Thoracic aorta (tissue), 2 donors: ENCODE data around the gene CABLES1. TPM values are rescaled to one million over a fixed set of nuclear protein-coding genes. Genes with fewer than 3 reads are reported as not detected.

Experiments used
- ATAC-seq: fragments of 150-250 bp; one replicate; pipeline ENCODE4 v1.8.0; 2017; ENCODE audit warnings: low read depth; ENCODE audit not compliant: insufficient number of reproducible peaks, low FRiP score
- DNase-seq: peaks from one replicate; pipeline ENCODE4 v3.0.0-alpha.2; 2020; ENCODE audit warnings: low spot score
- H3K27ac ChIP-seq, 2 donors: fragments of 200-600 bp; sonication (generic); 1 replicate in 1 of 2; 2 replicates in 1 of 2; pipeline ENCODE4 v1.5.1; 2016; ENCODE audit warnings: mild to moderate bottlenecking in 2 of 2, moderate library complexity in 2 of 2
- H3K27me3 ChIP-seq: fragments of 200-600 bp; sonication (generic); replicated peaks from 2 replicates; pipeline ENCODE4 v1.6.0; 2016; ENCODE audit warnings: mild to moderate bottlenecking; ENCODE audit not compliant: insufficient read depth
- H3K36me3 ChIP-seq: fragments of 200-600 bp; sonication (generic); one replicate; pipeline ENCODE4 v1.5.1; 2016
- H3K4me1 ChIP-seq, 2 donors: fragments of 200-600 bp; sonication (generic); 1 replicate in 1 of 2; 2 replicates in 1 of 2; pipeline versions ENCODE4 v1.5.1 to v1.6.0; 2016; ENCODE audit warnings: low read depth in 2 of 2, mild to moderate bottlenecking in 1 of 2; ENCODE audit not compliant: control insufficient read depth in 1 of 2
- H3K4me3 ChIP-seq: fragments of 200-600 bp; sonication (generic); 2 replicates; pipeline ENCODE4 v1.5.1; 2016; ENCODE audit warnings: mild to moderate bottlenecking
- H3K9me3 ChIP-seq: fragments of 200-600 bp; sonication (generic); 2 replicates; pipeline ENCODE4 v1.5.1; 2016
- total RNA-seq, 2 donors: library from RNA; depleted of rRNA; stranded (reverse); fragments of >200 nt; gene quantifications; one replicate each; pipeline versions ENCODE4 v1.1.0 to v1.2.3, GENCODE V29; 2016
- TF ChIP-seq, protein P1 (sequence below): fragments of 200-600 bp; sonication (generic); IDR thresholded peaks from one replicate; pipeline ENCODE4 v1.5.1; 2019; ENCODE audit warnings: antibody characterized with exemption

CABLES1 gene
- total RNA-seq, 2 donors from 2014 or later, result 25.7 to 28.7 TPM

DNA sequence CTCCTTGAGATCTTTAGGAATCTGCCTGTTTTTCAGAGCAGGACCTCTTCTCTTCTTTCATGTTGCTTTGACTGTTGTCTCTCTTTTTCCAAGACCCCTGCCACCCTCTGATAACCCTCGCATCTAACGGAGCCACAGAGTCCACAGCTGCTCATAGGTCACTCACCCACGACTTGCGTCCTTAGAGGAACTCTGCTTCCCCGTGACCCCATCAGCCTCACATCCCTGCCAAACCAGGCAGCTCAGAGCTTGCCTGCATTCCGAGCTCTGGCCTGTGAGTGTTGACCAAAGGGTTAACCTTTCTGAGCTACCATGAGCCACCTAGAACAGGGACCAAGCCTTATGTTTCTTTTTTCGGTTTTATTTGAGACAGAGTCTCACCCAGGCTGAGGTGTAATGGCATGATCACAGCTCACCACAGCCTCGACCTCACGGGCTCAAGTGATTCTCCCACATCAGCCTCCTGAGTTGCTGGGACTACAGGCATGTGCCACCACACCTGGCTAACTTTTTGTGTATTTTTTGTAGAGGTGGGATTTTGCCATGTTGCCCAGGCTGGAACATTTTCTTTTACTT is 36.4 kb downstream of the CABLES1 start:
- H3K4me1 ChIP-seq, result peaks cover 2 to 14% of the 10 kb centered on the region in 2 donors
- H3K27me3 ChIP-seq, result no peaks in the 10 kb centered on the region
- no peak for DNase-seq
- no peaks in the 10 kb centered on the region for H3K36me3 ChIP-seq
- H3K9me3 ChIP-seq, result no peaks in the 10 kb centered on the region
- TF ChIP-seq, protein P1, sequence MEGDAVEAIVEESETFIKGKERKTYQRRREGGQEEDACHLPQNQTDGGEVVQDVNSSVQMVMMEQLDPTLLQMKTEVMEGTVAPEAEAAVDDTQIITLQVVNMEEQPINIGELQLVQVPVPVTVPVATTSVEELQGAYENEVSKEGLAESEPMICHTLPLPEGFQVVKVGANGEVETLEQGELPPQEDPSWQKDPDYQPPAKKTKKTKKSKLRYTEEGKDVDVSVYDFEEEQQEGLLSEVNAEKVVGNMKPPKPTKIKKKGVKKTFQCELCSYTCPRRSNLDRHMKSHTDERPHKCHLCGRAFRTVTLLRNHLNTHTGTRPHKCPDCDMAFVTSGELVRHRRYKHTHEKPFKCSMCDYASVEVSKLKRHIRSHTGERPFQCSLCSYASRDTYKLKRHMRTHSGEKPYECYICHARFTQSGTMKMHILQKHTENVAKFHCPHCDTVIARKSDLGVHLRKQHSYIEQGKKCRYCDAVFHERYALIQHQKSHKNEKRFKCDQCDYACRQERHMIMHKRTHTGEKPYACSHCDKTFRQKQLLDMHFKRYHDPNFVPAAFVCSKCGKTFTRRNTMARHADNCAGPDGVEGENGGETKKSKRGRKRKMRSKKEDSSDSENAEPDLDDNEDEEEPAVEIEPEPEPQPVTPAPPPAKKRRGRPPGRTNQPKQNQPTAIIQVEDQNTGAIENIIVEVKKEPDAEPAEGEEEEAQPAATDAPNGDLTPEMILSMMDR, result no peak
- H3K4me3 ChIP-seq, result no peak overlapping the region
- no peak overlapping the region for H3K27ac ChIP-seq
- ATAC-seq, result no peak

DNA sequence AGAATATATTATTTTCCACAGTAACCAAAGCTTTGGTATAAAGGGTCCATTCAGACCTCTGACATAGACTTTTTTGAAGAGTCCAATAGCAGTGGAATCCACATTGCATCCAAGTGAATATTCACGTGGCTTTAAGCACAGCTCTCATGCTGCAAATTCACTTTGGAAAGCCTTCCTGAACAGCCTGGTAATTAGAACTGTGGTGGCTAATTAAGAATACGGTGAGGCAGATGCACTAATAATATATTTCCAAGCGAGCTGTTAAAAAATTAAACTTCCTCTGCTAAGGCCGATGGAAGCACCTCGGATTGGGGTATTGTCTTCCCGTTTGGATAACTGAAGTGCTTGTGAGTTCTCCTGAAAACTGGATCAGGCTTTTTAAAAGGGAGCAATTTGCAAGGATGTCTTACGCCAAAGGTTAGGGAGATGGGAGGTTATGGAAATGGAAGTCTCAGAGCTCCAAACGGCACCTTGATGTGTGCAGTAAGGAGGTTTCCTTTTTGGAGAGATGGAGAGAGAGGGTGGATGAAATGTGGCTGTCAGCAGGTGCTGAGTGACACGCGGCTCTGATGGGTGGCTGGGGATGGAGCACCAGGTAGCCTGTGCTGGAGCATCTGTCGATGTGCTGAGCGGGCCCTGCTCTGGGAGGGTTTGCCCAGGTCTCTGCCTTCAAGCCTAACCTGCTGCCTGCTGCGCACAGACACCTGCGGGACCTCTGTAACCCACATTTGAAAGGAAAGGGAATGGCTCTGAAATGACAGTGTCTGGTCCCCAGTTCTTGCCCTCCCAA is 37.5 kb downstream of the CABLES1 start:
- Histone ChIP-seq H3K4me1 (peaks cover 0 to 7% of the 10 kb centered on the region in 2 donors), H3K4me3 (no peak overlapping the region), H3K36me3 (no peaks in the 10 kb centered on the region), H3K27me3 (no peaks in the 10 kb centered on the region), H3K9me3 (no peaks in the 10 kb centered on the region), H3K27ac (no peak overlapping the region)
- DNase-seq (no peak), ATAC-seq (no peak)
- TF ChIP-seq, protein P1, result no peak

DNA sequence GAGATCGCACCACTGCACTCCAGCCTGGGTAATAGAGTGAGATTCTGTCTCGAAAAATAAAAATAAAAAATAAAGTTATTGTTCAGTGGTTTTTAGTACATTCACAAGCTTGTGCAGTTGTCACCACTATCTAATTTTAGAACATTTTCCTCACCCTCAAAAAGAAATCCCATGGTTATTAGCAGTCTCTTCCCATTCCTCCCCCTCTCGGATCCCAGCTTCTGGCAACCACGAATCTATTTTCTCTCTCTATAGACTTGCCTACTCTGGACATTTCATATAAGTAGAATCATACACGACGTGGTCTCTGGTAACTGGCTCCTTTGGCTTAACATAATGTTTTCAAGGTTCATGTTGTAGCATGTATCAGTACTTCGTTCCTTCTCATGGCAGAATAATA is 38.6 kb downstream of the CABLES1 start:
- ATAC-seq (no peak), DNase-seq (no peak)
- Histone ChIP-seq H3K36me3 (no peaks in the 10 kb centered on the region), H3K27me3 (no peaks in the 10 kb centered on the region), H3K4me3 (no peak overlapping the region), H3K4me1 (peaks cover 0 to 16% of the 10 kb centered on the region in 2 donors), H3K9me3 (no peaks in the 10 kb centered on the region), H3K27ac (no peak overlapping the region)
- TF ChIP-seq, protein P1, result no peak

DNA sequence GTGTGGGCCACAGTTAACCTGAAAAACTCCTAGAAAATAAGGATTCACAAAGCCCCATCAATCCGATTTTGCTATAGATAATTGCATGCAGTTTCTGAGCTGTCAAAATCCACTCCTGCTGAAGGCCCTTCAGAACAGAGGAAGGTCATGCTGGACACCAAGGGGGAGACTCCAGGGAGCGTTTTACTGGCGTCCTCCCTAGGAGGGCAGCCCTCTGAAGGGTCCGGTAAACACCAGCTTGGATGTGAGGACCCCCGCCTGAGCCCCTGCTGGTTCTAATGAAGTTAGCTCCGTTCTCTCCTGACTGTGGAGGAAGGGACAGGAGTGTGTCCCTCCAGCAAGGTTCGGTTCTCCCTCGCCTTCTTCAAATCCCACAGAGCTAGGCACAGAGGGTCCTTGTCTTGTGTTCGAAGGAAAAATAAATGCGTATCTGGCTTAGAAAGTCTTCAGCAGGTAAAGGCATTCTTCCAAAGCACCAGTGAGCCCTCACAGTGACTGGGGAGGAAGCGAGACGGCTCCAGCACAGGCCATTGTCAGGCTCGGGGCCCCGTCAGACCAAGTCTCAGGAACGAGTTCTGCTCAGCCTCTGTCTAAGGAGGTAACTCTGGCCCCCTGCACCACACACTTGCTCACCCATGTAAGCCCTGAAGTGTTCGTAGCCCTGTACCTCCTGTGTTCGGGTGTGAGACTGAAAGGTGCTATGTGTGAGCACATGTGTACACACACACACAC is 41.6 kb downstream of the CABLES1 start:
- Histone ChIP-seq H3K4me1 (peaks cover 0 to 28% of the 10 kb centered on the region in 2 donors), H3K4me3 (no peak overlapping the region), H3K27ac (no peak overlapping the region), H3K36me3 (no peaks in the 10 kb centered on the region), H3K27me3 (no peaks in the 10 kb centered on the region), H3K9me3 (no peaks in the 10 kb centered on the region)
- TF ChIP-seq, protein P1, result no peak
- ATAC-seq (no peak), DNase-seq (no peak)

DNA sequence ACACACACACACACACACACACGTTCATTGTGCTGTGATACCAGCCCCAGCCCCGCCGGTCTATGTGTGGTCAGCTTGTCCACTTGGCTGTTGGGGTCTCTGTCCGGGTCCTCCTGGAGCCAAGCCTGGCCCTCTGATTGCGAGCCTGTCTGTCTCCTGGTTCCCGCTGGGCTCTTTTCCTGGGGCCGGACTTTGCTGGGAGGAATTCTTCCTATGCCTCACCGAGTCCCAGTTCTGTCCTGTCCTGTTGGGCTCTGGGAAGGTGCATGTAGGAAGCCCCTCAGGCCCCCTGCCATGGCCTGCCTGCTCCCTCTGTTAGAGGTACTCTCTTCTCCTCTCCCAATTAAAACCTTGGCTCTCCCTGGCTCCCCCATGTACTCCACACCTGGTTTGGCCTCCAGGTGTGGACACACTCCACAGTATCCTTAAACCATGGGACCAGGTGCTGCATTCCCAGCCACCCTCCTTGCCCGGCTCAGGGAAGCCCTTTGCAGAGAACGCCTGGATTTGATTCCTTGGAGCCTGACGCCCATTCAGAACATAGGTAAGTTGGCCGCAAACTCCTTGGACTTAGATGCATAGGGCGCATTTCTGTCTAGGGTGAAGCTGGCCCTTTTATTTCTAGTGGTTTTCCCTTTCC is 42.3 kb downstream of the CABLES1 start:
- H3K4me3 ChIP-seq, result no peak overlapping the region
- H3K9me3 ChIP-seq, result no peaks in the 10 kb centered on the region
- no peaks in the 10 kb centered on the region for H3K36me3 ChIP-seq
- TF ChIP-seq, protein P1, result no peak
- DNase-seq (no peak), ATAC-seq (no peak)
- H3K27me3 ChIP-seq, result no peaks in the 10 kb centered on the region
- no peak overlapping the region for H3K27ac ChIP-seq
- peaks cover 0 to 29% of the 10 kb centered on the region in 2 donors for H3K4me1 ChIP-seq
